HG03460 (cell line): Measurements from ENCODE around the gene MTOR.
A peak's percentile ranks its signal among the peaks of the same experiment; 100 is the strongest.
"Not testable (repeated sequence)": the region's sequence is repeated elsewhere in the genome, so short reads cannot be mapped to it uniquely, and the experiment has no call there.

ENCODE experiments used
- ATAC-seq: cut with Tn5 transposase; IDR thresholded peaks from one replicate; pipeline ENCODE4 v1.9.1; 2021; ENCODE audit not compliant: unreplicated experiment

The MTOR gene

DNA sequence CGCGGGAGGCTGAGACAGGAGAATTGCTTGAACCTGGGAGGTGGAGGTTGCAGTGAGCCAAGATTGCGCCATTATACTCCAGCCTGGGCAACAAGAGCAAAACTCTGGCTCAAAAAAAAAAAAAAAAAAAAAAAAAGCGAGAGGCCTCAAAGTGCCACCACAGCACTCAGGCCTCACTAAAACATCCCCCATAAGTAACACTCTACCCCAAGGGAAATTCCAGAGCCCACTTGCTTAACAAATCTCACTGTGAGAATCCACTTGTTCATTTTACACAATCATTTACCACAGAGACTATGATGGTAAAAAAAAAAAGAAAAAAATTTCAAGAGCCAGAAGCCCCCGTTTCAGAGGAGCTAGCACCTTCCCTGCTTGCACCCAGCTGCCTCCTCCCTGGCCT is 136.4 kb downstream of the MTOR start:
- ATAC-seq, result no peak

DNA sequence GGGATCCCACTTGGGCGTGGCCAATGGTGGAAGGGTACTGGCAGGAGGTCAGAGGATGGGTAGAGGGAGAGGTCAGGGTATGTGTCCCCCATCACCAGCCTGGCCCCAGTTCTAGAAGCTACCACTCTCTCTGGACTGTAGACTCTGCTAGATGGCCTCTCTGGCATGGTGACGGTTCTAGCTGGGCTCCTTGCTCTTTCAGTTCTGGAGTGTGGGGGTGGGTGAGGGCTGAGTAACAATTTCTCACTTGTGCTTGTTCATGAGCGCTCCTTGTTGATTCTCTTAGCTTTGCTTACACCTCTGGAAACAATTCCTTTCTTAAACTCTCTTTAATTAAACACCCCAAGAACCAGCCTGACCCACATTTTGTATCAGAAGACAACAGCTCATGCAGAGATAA is 137.4 kb downstream of the MTOR start:
- ATAC-seq, result no peak

DNA sequence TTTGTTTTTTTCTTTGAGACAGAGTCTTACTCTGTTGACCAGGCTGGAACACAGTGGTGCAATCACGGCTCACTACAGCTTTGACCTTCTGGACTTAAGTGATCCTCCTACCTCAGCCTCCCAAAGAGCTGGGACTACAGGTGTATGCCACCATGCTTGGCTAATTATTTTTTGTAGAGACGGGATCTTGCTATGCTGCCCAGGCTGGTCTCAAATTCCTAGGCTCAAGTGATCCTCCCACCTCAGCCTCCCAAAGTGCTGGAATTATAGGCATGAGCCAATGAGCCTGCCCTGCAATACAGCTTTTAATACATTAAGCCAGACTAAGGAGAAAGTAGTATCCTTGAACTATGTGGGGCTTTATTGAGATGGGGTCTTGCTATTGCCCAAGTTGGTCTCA is 146.0 kb downstream of the MTOR start:
- ATAC-seq, result no peak

DNA sequence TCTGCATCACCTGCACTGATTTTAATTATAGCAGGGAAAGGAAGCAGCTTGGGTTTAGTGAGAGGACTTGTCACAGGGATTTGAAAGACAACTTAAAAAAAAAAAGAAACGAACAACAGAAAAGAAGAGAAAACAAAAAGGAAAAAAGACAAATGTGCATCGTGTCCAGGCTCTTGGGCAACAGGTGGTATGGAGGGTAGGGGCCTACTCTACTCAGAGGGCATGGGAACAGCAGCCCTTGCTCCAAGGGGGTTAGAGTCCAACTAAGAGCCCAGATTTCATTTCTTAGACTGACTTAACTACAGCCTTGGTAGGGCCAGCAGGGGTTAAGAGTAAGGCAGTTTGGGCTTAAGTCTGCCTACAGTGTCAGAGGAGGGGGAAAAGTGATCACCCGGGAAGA is 147.4 kb downstream of the MTOR start:
- no peak for ATAC-seq

DNA sequence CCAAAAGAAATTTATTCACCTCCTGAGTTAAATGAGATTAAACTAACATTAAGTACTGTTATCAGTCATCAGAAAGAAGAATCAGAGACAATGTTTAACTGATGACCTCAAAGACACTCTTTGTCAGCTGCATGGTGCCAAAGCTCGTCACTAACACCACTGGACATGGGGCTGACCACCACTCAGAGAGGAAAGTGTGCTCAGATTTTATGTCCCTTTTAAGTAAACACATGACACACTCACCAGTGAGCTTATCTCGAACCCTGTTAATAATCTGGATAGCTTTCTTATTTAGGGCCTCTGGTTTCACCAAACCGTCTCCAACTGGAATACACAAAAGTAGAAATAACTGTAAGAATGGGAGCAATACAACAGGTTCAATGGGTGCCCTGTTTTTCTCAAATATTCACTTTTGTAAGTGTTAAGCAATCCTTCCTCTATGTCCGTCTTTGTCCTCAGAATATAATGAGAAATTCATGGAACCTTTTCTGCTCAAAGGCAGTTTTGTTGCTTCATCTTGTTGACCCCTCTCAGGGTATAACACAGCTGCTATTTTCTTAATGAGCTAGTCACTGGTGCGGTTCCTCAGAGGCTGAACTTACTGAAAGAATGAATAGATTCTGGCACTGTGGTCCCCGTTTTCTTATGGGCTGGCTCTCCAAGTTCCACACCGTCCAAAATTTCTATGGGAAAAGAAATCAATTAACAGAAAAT is 153.1 kb downstream of the MTOR start:
- ATAC-seq, result no peak

DNA sequence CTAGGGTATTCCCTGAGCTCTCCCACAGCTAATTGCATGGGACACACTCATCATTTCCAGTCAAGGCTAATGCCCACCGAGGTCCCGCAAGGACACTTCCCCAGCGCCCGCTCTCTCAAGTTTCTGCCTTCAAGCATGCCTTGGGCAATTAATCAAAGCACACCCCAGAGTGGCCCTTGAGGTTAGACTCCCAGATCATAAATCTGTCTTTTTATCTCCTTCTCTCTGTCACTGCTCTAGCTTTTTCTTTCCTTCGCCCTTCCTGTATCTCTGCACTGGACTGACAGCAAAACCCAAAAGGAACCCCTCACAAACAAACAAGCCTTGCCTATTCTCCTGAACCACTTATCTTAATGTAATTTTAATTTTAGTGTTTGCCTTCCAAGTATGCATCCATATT is 154.8 kb downstream of the MTOR start:
- ATAC-seq, result no peak

DNA sequence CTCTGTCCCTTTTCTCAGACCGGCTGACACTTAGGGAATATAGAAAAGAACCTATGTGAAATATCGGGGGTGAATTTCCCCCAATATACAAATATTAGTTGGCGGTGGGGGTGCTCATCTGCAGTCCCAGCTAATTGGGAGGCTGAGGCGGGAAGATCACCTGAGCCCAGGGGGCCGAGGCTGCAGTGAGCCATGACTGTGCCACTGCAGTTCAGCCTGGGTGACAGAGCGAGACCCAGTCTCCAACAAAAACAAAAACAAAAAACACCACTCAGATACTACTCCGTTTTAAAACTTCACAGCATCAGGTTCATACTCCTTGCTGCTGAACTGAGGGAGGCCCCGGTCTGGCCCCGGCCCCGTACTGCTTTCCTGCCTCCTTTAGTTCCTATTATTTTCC is 156.8 kb downstream of the MTOR start:
- ATAC-seq, result no peak

DNA sequence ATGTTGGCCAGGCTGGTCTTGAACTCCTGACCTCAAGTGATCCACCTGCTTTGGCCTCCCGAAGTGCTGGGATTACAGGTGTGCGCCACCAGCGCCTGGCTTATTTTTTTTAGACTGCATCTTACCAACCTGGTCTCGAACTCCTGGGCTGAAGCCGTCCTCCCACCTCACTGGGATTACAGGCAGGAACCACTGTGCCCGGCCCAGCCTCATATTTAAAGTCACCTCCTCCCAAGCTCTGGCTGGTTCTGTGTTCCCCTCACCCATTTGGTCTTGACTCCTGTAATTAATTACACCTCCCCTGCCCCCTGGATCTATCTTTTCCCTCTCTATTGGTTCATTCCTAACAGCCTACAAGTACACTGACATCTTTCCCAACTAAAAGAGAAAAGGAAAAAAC is 161.0 kb downstream of the MTOR start:
- ATAC-seq, result no peak

DNA sequence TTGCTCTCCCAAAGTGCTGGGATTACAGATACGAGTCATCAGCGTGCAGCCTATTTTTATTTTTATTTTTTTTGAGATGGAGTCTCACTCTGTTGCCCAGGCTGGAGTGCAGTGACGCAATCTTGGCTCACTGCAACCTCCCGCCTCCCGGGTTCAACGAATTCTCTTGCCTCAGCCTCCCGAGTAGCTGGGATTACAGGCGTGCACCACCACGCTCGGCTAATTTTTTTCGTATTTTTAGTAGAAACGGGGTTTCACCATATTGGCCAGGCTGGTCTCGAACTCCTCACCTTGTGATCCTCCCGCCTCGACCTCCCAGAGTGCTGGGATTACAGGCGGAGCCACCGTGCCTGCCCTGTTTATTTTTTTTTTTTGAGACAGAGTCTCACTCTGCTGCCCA is 161.5 kb downstream of the MTOR start:
- not testable (repeated sequence) for ATAC-seq

DNA sequence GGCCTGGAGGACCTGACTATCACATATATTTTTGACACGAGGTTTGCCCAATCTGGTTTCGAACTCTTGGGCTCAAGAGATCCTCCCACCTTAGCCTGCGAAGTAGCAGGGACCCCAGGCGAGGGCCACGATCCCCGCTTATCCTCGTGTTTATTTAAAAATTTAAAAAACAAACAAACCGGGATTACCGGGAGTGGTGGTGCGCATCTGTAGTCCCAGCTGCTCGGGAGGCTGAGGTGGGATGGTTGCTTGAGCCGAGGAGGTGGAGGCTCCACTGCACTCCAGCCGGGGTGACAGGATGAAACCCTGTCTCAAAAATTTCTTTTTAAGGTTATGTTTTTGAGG is 162.2 kb downstream of the MTOR start:
- no peak for ATAC-seq

DNA sequence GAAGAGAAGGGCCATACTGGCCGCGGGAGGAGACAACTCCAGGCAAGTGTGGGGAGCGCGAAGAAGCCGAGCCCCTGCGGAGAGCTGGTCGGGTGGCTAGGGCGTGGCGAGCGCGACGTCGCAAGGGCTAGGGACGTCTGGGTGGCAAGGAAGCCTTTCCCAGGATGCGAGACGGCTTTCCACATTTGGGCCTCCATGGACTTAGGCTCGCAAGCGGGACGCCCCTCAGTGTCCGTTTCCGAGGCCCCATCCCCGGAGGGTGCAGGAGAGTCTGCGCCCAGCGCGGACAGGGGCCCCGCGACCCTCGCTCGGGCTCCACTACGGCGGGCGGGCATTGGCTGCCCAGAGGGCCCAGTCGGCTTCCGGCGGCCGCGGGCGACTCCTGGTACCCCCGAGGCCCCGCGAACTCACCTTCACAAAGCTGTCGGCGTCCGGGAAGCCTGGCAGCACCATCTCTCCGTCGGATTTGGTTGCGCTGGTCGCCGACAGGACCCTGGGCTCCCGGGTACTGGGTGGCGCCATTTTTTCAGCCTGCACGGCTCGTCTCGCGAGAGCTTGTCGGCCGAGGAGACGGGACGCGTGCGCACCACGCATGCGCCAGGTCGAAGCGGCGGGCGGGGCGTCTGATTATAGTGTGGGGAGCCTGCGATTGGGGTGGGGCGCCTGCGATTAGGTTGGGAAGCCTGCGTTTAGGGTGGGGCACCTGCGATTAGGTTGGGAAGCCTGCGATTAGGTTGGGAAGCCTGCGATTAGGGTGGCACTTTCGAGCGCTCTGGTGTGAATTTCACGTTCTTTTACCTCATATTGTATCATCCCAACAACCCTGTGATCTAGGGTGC is 162.8 kb downstream of the MTOR start, which contains the start of gene EXOSC10:
TSS of gene EXOSC10 (minus strand) at position 560 of the 839 bp plus-strand sequence. CDS start at position 522, 38 bp downstream.
- ATAC-seq, result peak; percentile 86

DNA sequence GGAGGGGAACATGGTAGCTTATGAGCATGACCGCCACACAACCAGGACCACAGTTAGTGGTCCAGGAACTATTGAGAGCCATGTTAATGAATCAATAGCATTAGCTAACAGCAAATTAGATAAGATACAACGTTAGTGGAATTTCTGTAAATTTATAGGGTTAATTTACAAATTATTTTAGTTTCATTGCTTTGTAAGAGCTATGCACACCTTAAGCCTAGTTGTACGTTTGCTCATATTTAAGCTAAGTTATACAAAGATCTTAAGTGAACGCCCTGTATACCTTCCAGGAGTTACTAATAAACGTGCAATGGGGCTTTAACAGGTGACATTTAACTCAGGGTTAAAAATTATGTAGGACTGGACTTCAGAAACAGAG is 163.4 kb downstream of the MTOR start:
- no peak for ATAC-seq

DNA sequence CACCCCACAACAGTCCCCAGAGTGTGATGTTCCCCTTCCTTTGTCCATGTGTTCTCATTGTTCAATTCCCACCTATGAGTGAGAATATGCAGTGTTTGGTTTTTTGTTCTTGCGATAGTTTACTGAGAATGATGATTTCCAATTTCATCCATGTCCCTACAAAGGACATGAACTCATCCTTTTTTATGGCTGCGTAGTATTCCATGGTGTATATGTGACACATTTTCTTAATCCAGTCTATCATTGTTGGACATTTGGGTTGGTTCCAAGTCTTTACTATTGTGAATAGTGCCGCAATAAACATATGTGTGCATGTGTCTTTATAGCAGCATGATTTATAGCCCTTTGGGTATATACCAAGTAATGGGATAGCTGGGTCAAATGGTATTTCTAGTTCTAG is 178.6 kb downstream of the MTOR start:
- not testable (repeated sequence) for ATAC-seq

DNA sequence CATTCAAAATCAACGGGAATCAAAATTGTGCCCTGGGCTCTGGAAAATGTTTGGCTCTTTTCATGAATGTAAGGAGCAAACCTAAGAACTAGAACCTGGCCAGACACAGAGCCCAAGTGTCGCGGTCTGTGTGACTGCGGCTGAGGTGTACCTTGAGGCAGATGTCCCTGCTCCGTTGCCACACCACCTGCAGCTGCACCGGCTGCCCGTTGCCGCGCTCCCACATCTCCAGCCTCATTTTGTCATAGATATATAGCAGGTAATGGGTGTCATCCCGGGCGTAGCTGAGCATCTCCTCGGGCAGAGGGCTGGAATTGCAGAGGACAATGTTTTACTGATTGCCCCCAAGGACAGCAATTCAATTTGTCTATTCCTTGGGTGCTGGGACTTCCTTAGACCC is 181.4 kb downstream of the MTOR start:
- ATAC-seq, result no peak

DNA sequence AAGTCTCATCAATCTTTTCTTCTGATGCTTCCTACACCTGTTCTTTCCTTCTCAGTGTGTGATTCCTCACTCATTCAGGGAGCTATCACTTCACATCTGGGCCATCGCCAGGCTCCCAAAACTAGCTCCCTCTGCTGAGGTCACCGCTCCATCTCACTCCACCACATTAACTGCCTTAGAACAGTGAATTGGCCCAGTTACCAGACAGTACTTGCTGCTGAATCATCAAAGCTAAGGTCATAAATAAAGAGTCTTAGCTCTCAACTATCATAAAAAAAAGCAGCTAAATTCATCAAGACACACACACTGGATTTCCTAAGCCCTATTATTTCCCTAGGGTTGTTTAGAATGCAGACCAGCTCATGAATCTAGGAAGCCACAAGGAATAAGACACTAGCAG is 183.7 kb downstream of the MTOR start:
- ATAC-seq, result no peak

DNA sequence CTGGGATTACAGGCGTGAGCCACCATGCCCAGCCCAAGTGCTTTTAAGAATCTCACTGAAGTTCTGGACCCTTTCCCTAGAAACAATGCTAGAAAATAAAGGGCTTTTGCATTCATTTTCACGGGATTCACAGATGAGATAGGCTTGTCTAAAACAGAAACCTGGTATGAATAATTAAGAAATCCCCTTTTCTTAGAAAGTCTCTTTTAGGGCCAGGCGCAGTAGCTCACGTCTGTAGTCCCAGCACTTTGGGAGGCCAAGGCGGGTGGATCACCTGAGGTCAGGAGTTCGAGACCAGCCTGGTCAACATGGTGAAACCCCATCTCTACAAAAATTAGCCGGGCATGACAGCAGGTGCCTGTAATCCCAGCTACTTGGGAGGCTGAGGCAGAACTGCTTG is 189.0 kb downstream of the MTOR start:
- ATAC-seq, result not testable (repeated sequence)

DNA sequence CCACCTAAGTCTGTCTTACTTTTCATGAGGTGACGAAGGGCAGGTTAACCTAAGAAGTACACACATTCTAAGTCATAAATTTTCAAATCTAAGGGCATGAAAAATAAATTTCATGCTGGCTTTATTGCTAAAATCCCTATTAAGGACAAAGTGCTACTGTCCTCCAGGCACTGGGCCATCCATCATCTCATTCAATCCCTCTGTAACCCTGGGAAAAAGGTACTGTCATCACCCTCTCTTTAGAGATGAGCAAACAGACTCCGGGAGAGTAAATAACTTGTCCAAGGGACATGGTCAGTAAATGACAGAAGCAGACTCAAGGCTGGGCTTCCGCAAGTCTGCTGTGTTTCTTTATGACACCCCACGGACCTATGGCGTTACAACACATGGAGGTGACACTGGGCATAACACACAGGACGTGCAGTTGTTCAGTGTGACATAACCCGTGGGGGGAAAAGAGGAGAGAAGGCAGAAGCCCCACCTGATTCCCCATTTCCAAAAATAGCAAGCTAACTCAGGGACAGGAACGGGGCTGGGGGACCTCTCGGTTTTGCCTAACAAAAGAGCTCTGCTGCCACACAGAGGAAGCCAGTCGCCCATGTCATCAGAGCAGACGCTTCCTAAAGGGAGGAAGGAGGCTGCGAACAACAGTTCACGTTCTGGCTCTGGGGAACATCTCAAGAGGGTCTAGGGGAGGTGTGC is 190.0 kb downstream of the MTOR start:
- no peak for ATAC-seq

DNA sequence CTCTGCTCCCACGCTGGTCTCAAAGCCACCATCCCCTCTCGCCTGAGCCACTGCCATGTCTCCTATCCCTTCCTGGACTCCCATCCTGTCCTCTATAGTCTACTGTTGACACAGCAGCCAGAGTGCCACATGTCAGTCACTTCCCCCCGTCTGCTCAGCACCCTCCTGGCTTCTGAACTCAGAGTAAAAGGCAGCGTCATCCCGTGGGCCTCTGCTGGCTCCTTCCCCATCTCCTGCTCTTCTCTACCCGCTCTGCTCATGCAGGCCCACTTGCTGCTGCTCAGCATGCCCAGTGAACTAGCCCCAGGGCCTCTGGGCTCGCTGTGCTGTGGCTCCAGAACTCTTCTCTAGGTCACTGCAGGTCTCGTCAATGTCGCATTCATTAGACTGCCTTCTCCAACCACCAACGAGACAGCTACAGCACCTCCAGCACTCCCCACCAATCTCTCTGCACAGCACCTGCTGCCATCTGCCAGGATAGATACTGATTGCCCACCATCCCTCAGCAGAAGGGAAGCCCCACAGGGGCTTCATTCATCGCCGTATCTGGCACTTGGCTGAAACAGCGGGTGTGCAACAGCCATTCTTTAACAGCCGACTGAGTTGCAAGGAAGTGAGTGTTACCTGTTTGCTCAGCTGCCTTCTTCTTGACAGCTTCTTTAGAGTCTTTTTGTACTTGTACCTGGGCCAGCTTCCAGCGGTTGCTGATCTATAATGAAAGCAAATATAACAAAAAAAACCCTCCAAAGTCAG is 190.7 kb downstream of the MTOR start:
- ATAC-seq, result no peak

DNA sequence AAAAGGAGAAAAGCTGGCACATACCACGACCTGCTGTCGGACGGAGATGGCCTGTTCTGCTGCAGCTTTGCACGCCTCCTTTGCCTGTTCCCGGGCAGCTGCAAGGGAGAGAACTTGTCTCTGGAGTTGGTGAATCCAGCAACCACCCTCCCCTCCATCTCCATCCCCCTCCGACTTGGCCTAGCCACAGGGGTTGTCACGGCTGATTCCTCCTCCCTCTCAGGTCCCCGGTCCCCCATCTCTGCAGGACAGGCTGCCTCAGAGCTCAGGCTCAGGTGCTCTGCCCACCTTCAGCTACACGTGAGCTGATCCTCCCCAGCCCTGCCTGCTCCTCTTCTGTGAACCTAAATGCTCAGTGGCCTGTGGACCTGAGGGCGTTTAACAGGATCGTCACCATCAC is 191.5 kb downstream of the MTOR start:
- ATAC-seq, result no peak

DNA sequence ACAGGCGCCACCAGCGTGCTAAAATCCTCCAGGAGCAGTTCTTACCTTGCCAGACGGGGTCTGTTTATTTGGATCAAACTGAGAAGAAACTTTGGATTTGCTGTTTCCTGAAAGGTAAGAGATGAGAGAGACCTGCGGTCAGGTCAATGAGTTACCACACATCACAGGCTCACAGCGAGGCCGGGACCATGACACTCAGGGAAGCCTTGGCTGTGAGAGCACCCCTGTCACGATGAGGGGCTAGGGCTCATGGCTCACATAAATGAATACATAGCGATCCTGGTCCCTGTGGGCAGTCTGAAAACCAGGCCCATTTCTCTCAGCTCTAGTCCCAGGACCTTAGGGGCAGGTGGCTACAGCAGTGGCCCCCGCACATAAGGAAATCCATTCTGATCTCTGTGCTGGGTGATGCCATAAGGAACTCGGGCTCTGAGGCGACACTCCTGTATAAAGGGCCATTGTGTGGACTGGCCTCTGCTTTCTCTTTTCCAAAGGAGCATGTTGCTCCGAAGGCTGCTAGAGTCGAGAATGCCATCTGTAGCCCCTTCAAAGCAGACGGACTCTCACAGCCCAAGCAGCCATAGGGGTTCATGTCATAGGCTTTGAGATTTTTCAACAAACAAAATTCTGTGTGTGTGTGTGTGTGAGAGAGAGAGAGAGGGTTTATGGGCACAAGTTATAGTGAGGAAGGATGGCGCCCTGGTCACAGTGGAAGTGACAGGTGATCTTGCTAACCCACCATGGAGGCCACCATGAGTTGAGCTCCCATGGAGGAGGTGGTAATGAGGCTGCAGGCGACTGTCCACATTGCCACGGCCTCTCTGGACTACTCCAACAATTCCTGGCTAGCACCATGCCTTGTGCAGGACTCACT is 193.5 kb downstream of the MTOR start:
- ATAC-seq, result no peak
